VCaP (cell line): ENCODE data around the gene CORO2A.

Experiments
- H3K27ac ChIP-seq: fragments of 450-650 bp; 2 replicates; pipeline ENCODE4 v1.5.1; 2017
- CTCF ChIP-seq: fragments of 450-650 bp; conservative IDR thresholded peaks from 2 replicates; pipeline ENCODE4 v1.5.1; 2017; ENCODE audit warnings: mild to moderate bottlenecking, moderate library complexity

The CORO2A gene

GRCh38 chr9:98232926-98233325 is 40.5 kb upstream of the CORO2A start:
- H3K27ac ChIP-seq: no peak overlapping the region
- no peak for TF ChIP-seq CTCF

GRCh38 chr9:98231770-98232478 is 39.5 kb upstream of the CORO2A start:
- peak overlapping the region; percentile 74 for H3K27ac ChIP-seq
- no peak for TF ChIP-seq CTCF

- no peak for TF ChIP-seq CTCF
- H3K27ac ChIP-seq: peak overlapping the region; percentile 74
Measured at GRCh38 chr9:98230789-98231188, 38.4 kb upstream of the CORO2A start.

- no peak for TF ChIP-seq CTCF
- peak overlapping the region; percentile 74 for H3K27ac ChIP-seq
Measured at GRCh38 chr9:98230304-98230703, 37.9 kb upstream of the CORO2A start.

GRCh38 chr9:98229620-98230019 is 37.2 kb upstream of the CORO2A start:
- TF ChIP-seq CTCF: no peak
- peak overlapping the region; percentile 74 for H3K27ac ChIP-seq

- no peak for TF ChIP-seq CTCF
- H3K27ac ChIP-seq: peak overlapping the region; percentile 74; the same call in 1 of the 2 replicates
Measured at GRCh38 chr9:98229090-98229395, 36.6 kb upstream of the CORO2A start.

- TF ChIP-seq CTCF: no peak
- no peak overlapping the region; the same call in 1 of the 2 replicates for H3K27ac ChIP-seq
Measured at GRCh38 chr9:98228392-98229089, 36.1 kb upstream of the CORO2A start.
